HG03439 (cell line): ENCODE measurements around the gene AMMECR1L.
A peak's percentile ranks its signal among the peaks of the same experiment; 100 is the strongest.
"Not testable (repeated sequence)": the region's sequence is repeated elsewhere in the genome, so short reads cannot be mapped to it uniquely, and the experiment has no call there.

Experiments
- ATAC-seq: cut with Tn5 transposase; IDR thresholded peaks from one replicate; pipeline ENCODE4 v1.9.1; 2021; ENCODE audit warnings: mild to moderate bottlenecking, moderate library complexity; ENCODE audit not compliant: unreplicated experiment

The AMMECR1L gene

DNA sequence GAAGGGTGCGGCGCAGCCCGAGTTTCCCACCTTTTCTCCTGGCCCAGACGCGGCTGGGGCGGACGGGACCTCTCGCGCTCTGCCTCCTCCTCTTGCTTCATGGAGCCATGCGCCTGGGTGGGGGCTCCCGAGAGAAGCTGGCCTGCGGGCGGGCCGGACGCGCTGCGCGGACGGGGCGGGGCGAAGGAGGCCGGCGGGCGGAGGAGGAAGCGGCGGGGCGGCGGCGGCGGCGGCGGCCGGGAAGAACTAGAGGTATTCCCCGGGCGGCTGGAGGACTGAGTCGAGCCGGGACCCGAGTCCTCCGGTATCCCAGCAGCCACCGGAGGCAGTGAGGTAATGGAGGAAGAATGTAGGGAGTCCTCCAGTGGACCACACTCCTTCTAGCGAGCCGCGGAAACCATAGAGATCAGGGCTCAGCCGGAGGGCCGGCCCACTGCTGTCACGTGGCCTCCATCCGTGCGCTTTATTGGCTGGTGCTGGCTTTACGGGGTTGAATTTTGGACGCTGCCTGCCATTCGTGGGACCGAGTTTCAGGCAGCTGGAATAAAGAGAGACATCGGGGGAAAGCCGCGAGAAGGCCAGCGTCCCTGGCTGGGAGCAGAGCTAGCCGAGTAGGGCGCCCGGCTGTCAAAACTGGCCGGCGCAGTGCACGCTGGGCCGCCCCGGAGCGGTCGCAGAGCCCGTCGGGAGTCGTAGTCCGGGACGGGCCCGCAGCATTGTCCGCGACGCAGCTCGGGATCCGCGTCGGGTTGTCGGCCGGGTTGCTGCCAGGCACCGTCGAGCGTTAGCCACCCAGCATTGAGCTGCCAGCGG lies at the start of gene AMMECR1L:
Gene AMMECR1L, minus strand, starts transcription at position 177 of the 813 bp plus-strand sequence. CDS start 11,722 bp downstream, outside the sequence.
- peak; percentile 91 for ATAC-seq

DNA sequence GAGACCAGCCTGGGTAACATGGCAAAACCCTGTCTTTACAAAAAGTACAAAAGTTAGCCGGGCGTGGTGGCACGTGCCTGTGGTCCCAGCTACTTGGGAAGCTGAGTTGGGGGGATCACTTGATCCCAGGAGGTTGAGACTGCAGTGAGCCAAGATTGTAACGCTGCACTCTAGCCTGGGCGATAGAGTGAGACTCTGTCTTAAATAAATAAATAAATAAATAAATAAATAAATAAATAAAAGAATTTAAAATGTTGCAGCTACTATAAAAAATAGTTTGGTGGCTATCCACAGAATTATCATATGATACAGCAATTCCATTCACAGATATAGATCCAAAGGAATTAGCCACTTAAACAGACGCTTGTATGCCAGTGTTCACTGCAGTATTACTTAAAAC lies 49.6 kb upstream of the AMMECR1L start:
- ATAC-seq: no peak

DNA sequence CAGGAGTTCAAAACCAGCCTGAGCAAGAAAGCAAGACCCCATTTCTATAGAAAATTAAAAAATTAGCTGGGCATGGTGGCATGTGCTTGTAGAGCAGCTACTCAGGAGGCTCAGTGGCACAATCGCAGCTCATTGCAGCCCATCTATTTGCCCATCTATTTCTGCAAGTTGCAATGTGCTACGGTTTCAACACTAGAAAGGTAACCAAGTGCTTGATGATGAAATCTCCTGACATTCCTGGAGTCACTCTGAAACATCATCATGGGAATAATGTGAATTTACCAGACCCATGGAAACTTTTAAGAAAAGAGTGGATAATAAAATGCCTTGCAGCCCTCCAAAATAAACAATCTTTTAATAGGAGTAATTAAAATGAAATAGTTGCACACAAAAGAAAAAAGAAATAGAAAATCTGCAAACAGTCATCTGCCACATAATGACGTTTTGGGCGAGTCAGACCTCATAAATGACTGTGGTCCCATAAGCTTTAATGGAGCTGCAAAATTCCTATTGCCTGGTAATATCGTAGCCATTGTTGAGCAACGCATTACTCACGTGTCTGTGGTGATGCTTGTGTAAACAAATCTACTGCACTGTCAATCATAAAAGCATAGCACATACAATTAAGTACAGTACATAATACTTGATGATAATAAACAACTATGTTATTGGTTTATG lies 46.6 kb upstream of the AMMECR1L start:
- ATAC-seq: no peak

DNA sequence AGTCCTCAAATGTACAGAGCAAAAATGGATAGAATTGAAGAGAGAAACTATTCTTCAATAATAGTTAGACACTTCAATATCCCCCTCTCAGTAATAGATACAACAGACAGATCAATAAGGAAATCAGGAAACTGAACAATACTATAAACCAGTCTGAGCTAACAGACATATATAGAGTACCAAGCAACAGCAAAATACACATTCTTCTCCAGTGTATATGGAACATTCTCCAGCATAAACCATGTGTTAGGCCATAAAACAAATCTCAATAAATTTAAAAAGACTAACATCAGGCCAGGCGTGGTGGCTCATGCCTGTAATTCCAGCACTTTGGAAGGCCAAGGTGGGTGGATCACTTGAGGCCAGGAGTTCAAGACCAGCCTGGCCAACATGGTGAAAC lies 43.7 kb upstream of the AMMECR1L start:
- ATAC-seq: no peak

DNA sequence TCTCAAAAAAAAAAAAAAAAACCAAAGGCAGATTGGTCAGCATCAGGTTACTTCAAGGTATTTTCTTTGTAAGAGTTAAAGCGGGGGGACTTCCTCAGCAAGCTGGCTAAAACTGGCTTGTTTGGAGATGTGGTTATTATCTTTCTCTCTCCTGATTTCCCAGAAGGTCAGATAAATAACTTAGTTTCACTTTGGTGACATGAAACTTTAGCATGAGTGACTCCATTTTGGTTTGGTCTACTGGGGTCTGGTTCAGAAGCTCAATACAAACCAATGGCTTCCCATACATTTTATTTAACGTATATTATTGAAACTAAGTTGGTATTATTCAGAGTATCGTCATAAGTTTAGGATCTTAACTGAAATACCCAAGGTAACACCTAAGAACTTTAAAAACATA lies 41.6 kb upstream of the AMMECR1L start:
- no peak for ATAC-seq

DNA sequence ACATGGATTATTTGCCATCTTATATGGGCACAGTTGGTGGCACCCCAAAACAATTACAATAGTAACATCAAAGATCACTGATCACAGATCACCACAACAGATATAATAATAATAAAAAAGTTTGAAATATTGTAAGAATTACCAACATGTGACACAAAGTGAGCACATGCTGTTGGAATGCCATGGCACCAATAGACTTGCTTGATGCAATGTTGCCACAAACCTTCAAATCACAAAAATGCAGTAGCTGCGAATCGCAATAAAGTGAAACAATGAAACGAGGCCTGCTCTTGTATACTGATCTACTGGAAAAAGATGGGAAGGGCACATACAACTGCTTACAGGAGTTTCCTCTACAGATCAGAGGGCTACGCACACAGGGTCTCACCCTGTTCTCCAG lies 32.2 kb upstream of the AMMECR1L start:
- ATAC-seq: no peak

DNA sequence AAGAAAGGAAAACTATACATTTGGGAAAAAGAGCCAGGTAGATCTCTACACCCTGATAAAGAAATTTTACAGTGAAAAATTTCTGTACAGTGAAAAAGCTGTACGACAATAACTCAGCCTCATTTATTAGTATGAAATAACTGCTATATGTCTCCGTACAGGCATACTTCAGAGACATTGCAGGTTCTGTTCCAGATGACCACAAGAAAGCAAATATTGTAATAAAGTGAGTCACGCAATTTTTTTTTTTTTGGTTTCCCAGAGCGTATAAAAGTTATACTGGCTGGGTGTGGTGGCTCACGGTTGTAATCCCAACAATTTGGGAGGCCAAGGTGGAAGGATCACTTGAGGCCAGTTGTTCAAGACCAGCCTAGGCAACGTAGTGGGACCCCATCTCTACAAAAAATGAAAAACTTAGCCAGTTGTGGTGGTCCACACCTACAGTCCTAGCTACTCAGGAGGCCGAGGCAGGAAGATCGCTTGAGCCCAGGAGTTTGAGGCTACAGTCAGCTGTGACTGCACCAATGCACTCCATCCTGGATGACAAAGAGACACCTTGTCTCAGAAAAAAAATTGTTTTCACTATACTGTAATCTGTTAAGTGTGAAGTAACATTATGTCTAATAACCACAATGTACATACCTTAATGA lies 28.2 kb upstream of the AMMECR1L start:
- no peak for ATAC-seq

DNA sequence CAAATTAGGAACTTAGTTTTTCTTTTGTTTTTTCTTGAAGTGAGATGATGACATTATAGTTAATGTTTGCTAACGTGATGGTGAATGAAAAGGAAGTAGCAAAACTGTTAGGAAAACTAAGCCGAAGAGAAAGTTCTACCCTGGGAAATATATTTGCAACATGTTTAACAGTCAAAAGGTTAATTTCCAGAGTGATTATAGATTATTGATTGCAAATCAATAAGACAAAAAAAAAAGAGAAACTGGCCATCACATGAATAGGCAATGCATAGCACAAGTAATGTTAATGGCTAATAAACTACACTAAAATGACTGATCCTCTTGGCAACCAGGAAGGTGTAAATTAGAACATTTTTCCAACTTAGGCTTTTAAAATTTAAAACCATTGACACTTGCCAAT lies 26.0 kb upstream of the AMMECR1L start:
- no peak for ATAC-seq

DNA sequence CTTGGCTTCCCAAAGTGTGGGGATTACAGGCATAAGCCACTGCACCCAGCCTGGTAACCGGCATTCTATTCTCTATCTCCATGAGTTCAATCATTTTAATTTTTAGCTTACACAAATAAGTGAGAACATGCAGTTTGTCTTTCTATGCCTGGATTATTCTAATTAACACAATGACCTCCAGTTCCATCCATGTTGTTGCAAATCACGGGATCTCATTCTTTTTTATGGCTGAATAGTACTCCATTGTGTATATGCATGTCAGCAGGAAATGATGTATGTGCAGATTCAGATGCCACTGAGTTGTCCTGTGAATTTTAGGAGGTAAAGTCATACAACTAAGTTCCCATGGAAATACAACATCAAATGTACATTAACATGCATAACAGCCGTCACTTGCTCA lies 24.7 kb upstream of the AMMECR1L start:
- no peak for ATAC-seq

DNA sequence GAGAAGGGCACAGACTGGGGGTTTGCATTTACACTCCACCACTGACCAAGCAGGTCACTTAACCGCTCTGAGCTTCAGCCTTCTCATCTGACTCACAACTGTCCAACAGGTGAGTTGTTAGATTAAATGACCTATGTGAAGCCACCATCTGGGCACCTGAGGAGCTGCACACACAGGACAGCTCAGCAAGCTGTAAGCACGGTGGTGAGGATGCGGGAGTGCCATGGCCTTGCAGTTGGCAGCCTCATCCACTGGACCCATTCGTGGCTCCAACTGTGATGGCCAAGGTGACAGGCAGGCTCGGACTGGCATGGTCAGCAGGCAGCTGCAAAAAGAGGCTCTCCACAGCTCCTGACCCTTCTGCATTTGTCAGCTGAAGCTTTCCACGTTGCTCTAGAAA lies 23.3 kb upstream of the AMMECR1L start:
- ATAC-seq: no peak

DNA sequence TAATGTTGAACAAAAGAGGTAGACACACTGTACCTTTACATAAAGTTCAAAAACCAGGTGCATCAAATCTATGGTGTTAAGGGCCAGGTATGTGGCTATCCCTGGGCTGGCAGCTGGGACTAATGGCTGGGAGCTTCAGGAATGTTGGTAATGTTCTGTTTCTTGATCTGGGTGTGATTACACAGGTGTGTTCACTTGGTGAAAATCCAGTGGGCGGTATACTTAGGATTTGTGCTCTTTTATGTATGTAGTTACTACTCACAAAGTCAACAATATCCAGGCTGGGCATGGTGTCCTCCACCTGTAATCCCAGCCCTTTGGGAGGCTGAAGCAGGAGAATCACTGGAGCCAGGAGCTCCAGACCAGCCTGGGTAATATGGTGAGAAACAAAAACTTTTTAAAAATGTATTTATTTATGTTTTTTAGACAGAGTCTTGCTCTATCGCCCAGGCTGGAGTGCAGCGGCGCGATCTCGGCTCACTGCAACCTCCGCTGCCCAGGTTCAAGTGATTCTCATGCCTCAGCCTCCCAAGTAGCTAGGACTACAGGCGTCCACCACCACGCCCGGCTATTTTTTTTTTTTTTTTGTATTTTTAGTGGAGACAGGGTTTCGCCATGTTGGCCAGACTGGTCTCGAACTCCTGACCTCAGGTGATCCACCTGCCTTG lies 22.1 kb upstream of the AMMECR1L start:
- ATAC-seq: not testable (repeated sequence)

DNA sequence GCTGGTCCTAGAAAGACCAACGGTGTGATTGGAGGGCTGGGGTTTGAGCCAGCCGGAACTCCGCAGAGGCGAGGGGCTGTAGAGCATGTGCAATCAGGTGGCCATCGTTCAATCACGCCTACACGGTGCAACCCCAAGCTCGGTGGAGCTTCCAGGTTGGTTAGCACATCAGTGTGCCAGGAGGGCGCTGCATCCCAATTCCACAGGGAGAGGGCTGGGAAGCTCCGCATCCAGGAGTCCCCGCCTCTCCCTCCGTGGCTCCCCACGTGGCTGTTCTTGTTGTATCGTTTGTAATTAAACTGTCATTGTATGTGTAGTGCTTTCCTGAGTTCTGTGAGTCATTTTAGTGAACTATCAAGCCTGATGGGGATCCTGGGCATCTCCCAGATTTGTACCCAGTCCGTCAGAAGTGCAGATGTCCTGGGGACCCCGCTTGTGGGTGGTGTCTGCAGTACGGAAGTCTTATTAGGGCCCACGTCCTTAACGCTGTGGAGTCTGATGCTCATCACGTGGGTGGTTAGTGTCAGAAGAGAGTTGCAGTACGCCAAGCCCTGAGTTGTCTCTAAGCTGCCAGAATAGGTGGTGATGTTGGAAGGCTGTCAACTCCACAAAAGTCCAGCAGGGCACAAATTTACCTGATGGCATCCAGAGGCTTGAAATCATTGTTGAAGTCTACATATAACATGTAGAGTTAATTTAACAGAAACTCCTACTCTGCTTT lies 20.6 kb upstream of the AMMECR1L start:
- ATAC-seq: no peak

DNA sequence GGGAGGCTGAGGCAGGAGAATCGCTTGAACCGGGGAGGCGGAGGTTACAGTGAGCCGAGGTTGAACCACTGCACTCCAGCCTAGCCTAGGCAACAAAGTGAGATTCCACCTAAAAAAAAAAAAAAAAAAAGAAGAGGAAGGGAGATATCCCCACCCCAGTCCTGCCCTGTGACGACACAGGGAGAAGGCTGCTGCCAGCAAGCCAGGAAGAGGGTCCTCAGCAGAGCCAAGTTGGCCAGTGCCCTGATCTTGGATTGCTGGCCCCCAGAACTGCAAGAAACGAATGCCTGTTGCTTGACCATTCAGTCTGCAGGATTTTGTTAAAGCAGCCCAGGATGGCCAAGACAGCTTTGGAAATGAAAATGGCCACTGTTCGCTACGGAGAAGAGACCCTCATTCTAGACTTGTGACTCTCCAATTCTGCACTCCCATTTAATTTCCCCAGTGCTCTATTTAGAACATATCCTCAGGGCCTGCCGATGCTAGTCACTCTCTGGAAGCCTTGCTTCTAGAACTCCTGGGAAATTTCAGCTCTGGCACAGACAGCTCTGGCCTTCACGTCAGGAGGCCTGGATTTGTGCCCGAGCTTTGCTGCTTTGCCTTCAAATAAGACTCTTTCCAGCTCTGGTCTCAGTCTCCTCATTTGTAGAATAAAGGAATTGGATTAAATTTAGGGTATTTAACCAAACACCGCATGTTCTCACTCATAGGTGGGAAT lies 15.7 kb upstream of the AMMECR1L start:
- ATAC-seq: no peak

DNA sequence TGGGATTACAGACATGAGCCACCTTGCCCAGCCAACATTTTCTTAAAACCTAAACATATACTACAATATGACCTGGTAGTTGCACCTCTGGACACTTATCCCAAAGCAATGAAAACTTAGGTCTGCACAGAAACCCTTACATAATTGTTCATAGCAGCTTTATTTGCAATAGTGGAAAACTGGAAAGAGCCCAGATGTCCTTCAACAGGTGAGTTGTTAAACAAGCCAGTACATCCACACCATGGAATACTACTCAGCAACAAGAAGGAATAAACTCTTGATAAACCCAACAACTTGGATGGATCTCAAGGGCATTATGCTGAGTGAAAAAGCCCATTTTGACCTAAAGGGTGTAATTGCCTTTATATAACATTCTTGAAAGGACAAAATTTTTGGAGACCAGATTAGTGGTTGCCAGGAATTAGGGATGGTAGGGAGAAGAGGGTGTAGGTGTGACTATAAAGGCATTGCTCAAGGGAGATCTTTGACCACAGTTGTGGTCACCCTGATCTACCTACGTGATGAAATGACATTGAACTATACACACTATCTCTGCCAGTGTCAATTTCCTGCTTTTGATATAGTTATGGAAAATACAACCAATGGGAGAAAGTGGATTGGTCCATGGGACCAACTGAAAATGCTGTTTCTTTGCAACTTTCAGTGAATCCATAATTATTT lies 11.9 kb upstream of the AMMECR1L start:
- ATAC-seq: no peak

DNA sequence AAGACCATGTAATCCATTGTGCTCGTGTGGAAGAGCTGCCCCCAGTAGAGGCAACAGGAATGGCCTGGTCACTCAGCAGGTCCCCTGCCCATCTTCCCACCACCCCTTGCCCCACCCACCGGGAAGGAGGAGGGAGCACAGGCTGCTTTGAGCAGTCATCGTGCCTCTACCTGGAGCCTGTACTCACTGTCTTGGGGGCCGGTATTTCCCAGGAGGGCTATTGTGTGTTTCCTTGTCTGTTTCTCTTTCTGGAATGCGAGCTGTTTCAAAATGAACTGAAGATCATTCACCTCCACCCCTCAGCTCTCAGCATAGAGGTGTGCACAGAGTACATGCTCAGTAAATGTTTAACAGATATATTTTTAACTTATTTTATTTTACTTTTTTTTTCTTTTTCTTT lies 7.7 kb upstream of the AMMECR1L start:
- ATAC-seq: no peak

DNA sequence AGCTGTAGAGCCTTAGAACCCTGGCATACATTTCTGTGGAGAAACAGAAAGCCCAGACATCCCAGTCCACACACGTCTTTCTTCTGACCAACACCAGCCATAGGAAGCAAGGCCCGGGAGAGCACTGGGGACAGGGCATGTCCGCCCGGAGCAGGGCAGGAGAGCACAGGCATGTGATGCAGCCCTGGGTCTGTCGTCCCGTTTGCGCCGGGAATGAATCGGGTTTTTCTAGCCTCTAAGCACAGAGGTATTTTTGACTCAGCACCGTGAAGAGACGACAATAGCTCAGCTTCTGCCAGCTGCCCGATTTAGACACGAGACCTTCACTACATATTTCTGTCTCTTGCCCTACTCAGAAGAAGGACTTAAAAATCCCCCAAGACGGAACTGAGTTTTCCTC lies 7.3 kb upstream of the AMMECR1L start:
- no peak for ATAC-seq

DNA sequence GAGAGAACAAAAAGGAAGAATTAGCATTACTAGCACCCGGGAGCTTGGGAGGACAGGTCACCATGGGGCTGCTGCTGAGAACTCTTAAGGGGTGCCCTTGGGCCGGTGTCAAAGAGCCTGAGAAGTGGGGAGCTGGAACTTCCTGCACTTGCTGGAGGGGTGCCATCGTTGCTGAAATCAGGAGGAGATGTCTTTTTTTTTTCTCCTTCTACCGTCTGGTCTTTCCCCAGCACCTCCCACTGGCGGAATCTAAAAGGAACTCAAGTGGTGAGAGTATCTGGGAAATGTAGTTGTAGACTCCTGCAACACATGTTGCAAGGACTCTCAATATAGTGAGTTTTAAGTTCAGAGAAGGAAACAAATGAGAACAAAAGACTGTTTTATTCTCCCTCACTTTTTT lies 6.1 kb upstream of the AMMECR1L start:
- ATAC-seq: no peak

DNA sequence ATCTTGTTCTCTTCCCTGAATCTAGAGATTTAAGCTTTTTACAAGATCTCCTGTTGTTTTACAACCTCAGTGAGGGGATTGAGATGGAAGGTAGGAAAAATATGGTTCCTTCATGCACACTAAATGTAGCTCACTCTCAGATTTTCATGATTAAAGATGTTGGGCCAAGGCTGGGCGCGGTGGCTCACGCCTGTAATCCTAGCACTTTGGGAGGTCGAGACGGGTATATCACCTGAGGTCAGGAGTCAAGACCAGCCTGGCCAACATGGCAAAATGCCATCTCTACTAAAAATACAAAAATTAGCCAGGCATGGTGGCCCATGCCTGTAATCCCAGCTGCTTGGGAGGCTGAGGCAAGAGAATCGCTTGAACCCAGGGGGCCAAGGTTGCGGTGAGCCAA lies 5.0 kb upstream of the AMMECR1L start:
- not testable (repeated sequence) for ATAC-seq

DNA sequence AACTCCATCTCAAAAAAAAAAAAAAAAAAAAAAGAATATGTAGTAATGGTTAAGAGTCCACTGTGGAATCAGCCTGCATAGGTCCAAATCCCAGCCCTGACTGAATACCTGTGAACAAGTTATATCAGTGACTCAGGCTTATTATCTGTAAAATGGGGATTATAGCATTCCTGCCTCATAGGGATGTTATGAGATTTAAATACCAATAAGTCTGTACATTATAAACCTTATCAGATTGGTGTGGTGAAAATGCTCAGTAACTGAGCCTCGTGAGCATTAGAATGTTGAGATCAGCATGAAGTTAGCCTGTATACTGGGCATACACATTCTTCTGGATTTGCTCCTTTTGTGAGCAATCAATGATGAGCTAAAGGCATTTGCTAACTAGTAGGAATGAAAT lies 3.0 kb upstream of the AMMECR1L start:
- ATAC-seq: no peak

DNA sequence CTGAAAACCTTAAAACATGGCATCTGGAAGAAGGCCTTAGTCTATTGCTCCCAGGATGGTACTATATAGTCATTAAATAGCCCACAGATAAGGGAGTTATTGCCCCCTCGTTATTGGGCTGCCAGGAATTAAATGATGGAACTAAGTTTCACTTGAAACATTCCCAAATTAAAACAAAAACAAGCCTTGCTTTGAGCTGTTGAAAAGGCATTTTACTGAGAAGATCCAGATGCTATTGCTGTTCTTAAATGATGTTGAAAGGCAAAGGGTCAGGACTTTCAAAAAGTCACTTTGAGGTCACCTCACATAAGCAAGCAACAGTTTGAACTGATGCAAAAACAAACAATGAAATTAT lies 2.0 kb upstream of the AMMECR1L start:
- no peak for ATAC-seq
